SK-N-SH treated with all-trans-retinoic acid at 6 μM for 48 hours (cell line): ENCODE measurements around the gene NTN1.

ENCODE experiments used
- ATAC-seq: fragments of 200-7000 bp; cut with Tn5 transposase; 3 replicates; pipeline ENCODE4 v1.9.1; 2020; ENCODE audit warnings: mild to moderate bottlenecking, moderate library complexity
- ARNTL ChIP-seq: fragments of 450-650 bp; formaldehyde crosslinking; IDR thresholded peaks from 2 replicates; pipeline ENCODE4 v1.5.0; 2020; ENCODE audit warnings: low read depth, mild to moderate bottlenecking, moderate library complexity, borderline replicate concordance
- CSDC2 ChIP-seq: fragments of 250-450 bp; sonication (Bioruptor Pico); IDR thresholded peaks from 2 replicates; pipeline ENCODE4 v1.5.0; 2020; ENCODE audit warnings: mild to moderate bottlenecking, moderate library complexity
- ESRRG ChIP-seq: fragments of 250-450 bp; sonication (Bioruptor Pico); IDR thresholded peaks from 2 replicates; pipeline ENCODE4 v1.6.1; 2021; ENCODE audit warnings: mild to moderate bottlenecking
- GLIS3 ChIP-seq: fragments of 250-450 bp; sonication (Bioruptor Pico); IDR thresholded peaks from 2 replicates; pipeline ENCODE4 v1.5.0; 2020; ENCODE audit warnings: mild to moderate bottlenecking, moderate library complexity
- ISL1 ChIP-seq: fragments of 250-450 bp; sonication (Bioruptor Pico); IDR thresholded peaks from 2 replicates; pipeline ENCODE4 v2.1.2; 2022; ENCODE audit warnings: mild to moderate bottlenecking, moderate library complexity
- PPARA ChIP-seq: fragments of 250-450 bp; sonication (Bioruptor Pico); IDR thresholded peaks from 2 replicates; pipeline ENCODE4 v1.5.0; 2020; ENCODE audit warnings: mild to moderate bottlenecking, borderline replicate concordance
- RARB ChIP-seq: fragments of 250-450 bp; sonication (Bioruptor Pico); IDR thresholded peaks from 2 replicates; pipeline ENCODE4 v1.8.0; 2021; ENCODE audit warnings: mild to moderate bottlenecking, moderate library complexity
- SNAI2 ChIP-seq: fragments of 250-450 bp; sonication (Bioruptor Pico); IDR thresholded peaks from 2 replicates; pipeline ENCODE4 v1.5.0; 2020; ENCODE audit warnings: mild to moderate bottlenecking, moderate library complexity
- TCF4 ChIP-seq: fragments of 250-450 bp; sonication (Bioruptor Pico); IDR thresholded peaks from 2 replicates; pipeline ENCODE4 v1.8.0; 2021; ENCODE audit warnings: mild to moderate bottlenecking, moderate library complexity, borderline replicate concordance
- ZC3H10 ChIP-seq: fragments of 250-450 bp; sonication (Bioruptor Pico); IDR thresholded peaks from 2 replicates; pipeline ENCODE4 v1.5.1; 2021; ENCODE audit warnings: mild to moderate bottlenecking, moderate library complexity
- ZFP3 ChIP-seq: fragments of 250-450 bp; sonication (Bioruptor Pico); IDR thresholded peaks from 2 replicates; pipeline ENCODE4 v1.5.0; 2020; ENCODE audit warnings: mild to moderate bottlenecking, moderate library complexity
- ZFP30 ChIP-seq: fragments of 450-650 bp; formaldehyde crosslinking; IDR thresholded peaks from 2 replicates; pipeline ENCODE4 v1.5.0; 2022; ENCODE audit warnings: mild to moderate bottlenecking, moderate library complexity
- ZNF565 ChIP-seq: fragments of 450-650 bp; formaldehyde crosslinking; conservative IDR thresholded peaks from 2 replicates; pipeline ENCODE4 v1.5.0; 2020; ENCODE audit warnings: low read depth, mild to moderate bottlenecking, moderate library complexity
- ZNF70 ChIP-seq: fragments of 450-650 bp; formaldehyde crosslinking; IDR thresholded peaks from 2 replicates; pipeline ENCODE4 v1.5.0; 2020; ENCODE audit warnings: mild to moderate bottlenecking, moderate library complexity
- ZNF8 ChIP-seq: fragments of 450-650 bp; formaldehyde crosslinking; IDR thresholded peaks from 2 replicates; pipeline ENCODE4 v1.5.0; 2020; ENCODE audit warnings: mild to moderate bottlenecking, moderate library complexity
- TF ChIP-seq, protein P1 (sequence below): fragments of 250-450 bp; sonication (Bioruptor Pico); IDR thresholded peaks from 2 replicates; pipeline ENCODE4 v1.8.0; 2021; ENCODE audit warnings: low read depth, mild to moderate bottlenecking, moderate library complexity, borderline replicate concordance
- TF ChIP-seq, protein P2 (sequence below): fragments of 250-450 bp; sonication (Bioruptor Pico); IDR thresholded peaks from 2 replicates; pipeline ENCODE4 v1.5.1; 2020; ENCODE audit warnings: low read depth, mild to moderate bottlenecking, moderate library complexity
- TF ChIP-seq, protein P3 (sequence below): fragments of 250-450 bp; sonication (Bioruptor Pico); IDR thresholded peaks from 2 replicates; pipeline ENCODE4 v1.5.1; 2021; ENCODE audit warnings: mild to moderate bottlenecking, moderate library complexity
- TF ChIP-seq, protein P4 (sequence below): fragments of 250-450 bp; sonication (Bioruptor Pico); IDR thresholded peaks from 2 replicates; pipeline ENCODE4 v1.8.0; 2020; ENCODE audit warnings: mild to moderate bottlenecking, moderate library complexity, borderline replicate concordance

The NTN1 gene

DNA sequence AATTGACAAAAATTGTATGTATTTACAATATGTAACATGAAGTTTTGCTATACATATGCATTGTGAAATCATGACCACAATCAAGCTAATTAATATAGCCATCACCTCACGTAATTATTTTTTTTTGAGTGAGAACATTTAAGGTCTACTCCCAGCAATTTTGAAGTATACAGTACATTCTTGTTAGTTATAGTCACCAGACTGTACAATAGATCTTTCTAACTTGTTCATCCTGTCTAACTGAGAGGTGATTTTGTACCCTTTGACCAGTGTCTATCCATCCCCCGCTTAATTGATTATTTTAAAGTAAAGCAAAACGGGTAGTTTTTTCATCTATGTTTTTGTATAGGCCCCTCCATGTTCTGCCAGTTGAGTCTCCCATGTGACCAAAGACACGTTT lies 30.3 kb downstream of the NTN1 start (continued):
- no peak for TF ChIP-seq ZC3H10 (CRISPR knock-in tag)

DNA sequence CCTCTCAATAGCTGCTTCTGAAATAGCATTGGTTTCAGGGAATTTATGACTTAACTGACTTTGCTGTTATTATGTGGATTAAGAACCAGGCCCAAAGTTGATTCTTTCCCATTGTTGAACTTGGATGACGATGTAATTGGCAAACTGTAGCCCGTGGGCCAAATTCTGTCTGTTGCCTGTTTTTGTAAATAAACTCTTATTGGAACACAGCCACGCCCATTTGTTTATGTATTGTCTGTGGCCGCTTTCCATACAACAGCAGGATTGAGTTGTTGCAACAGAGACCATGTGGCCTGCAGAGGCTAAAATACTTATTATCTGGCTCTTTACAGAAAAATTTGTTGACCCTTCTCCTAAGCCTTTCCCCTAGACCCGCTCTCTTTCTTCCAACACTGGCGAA lies 31.6 kb downstream of the NTN1 start:
- no peak for ATAC-seq
- TF ChIP-seq ZNF8 (no peak), CSDC2 (no peak)

DNA sequence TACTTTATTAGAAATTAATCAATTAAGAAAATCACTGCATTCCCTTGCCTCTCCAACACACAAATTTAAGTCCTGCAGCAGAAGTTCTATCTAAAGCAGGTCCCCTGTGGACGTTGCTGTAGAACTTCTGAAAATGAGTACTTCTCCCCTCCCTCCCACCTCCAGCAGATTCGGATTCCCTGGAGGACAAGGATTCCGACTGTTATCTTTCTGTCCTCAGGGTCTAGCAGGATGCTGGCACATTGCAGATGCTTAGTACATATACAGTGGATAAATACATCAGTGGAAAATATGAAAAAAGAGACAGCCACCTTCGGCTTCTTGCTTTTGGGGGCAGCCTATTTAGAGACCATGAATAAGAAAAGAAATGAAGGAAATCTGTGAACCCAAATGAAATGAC lies 32.1 kb downstream of the NTN1 start:
- TF ChIP-seq SNAI2 (CRISPR knock-in tag): no peak
- no peak for ATAC-seq

DNA sequence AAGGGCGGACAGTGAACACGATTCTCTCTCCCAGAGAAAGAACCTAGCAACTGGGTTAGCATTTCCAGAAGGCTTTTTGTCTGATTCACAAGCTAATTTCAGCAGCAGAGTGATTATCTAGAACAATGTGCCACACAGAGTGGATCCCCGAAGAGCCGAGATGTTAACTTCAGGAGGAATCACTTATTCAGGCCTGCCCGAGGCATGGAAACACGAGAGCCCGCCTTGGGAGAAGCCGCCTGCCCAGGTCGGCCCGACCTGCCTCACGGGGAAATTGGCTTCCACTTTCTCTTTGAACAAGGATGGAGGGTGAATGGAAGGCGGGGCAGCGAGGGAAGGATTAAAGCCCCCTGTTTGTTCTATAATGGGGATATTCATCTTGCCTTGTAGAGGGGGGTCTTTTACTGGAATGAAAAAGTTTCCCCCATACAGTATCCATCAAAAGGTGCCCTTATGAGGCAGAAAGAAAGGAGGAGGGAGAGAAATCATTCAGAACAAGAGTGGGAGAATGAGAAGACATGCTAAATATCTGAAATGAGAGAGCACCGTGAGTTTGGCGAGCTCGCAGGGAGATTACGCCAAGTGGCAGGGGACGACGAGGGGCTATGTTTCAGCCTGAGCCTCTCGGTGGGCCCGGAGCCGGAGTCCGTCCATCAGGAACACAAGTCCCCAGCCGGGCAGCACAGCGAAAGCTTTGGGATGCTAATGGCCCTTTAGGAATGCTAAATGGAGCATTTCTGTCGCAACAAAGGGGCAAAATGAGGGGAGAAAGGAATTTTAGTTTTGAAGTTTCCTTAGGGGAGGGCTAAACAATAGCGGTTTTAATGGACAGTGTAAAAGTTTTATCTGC lies 33.0 kb downstream of the NTN1 start:
- no peak for TF ChIP-seq SNAI2 (CRISPR knock-in tag)
- no peak for ATAC-seq

DNA sequence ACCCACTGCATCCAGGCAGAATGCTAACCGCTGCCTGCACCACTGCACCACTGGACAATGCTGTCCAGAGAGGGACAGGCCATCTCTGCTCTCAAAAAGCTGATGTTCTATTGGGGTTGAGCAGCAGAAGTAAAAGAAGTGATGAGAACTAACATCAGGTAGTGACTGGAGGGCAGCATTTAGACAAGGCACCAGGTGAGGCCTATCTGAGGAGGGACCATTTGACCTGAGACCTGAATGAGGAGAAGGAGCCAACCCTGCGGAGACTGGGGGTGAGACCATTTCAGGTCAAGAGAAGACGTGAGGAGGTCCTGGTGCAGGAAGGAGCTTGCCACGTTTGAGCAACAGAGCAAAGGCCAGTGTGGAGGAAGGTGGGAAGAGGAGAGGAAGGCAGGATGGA lies 34.0 kb downstream of the NTN1 start:
- no peak for ATAC-seq

DNA sequence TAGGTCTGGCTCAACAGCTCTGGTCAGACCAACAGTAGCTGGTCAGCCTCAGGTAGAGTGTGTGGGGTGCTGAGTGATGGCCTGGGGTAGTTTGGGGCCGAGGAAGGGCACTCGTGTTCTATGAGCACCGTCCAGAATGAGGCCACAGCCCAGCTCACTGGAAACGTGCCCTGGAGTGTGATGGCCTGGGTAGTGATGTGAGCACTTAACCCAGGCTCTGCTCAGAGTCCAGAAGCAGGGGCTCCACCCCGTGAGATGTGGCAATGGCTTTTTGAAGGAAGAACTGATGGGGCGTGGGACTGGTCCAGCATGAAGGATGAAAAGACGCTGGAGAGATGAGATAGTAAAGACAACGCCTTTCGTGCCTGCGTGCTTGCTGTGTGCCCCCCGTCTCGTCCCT lies 35.3 kb downstream of the NTN1 start:
- no peak for ATAC-seq
- TF ChIP-seq RARB (CRISPR knock-in tag): no peak
- no peak for TF ChIP-seq ZFP3 (CRISPR knock-in tag)
- TF ChIP-seq, protein P1, sequence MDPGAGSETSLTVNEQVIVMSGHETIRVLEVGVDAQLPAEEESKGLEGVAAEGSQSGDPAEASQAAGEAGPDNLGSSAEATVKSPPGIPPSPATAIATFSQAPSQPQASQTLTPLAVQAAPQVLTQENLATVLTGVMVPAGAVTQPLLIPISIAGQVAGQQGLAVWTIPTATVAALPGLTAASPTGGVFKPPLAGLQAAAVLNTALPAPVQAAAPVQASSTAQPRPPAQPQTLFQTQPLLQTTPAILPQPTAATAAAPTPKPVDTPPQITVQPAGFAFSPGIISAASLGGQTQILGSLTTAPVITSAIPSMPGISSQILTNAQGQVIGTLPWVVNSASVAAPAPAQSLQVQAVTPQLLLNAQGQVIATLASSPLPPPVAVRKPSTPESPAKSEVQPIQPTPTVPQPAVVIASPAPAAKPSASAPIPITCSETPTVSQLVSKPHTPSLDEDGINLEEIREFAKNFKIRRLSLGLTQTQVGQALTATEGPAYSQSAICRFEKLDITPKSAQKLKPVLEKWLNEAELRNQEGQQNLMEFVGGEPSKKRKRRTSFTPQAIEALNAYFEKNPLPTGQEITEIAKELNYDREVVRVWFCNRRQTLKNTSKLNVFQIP: no peak
- no peak for TF ChIP-seq GLIS3 (CRISPR knock-in tag)
- no peak for TF ChIP-seq ZFP30 (CRISPR knock-in tag)
- TF ChIP-seq, protein P2, sequence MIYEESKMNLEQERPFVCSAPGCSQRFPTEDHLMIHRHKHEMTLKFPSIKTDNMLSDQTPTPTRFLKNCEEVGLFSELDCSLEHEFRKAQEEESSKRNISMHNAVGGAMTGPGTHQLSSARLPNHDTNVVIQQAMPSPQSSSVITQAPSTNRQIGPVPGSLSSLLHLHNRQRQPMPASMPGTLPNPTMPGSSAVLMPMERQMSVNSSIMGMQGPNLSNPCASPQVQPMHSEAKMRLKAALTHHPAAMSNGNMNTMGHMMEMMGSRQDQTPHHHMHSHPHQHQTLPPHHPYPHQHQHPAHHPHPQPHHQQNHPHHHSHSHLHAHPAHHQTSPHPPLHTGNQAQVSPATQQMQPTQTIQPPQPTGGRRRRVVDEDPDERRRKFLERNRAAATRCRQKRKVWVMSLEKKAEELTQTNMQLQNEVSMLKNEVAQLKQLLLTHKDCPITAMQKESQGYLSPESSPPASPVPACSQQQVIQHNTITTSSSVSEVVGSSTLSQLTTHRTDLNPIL (CRISPR knock-in tag): no peak
- no peak for TF ChIP-seq ISL1 (CRISPR knock-in tag)
- TF ChIP-seq, protein P3, sequence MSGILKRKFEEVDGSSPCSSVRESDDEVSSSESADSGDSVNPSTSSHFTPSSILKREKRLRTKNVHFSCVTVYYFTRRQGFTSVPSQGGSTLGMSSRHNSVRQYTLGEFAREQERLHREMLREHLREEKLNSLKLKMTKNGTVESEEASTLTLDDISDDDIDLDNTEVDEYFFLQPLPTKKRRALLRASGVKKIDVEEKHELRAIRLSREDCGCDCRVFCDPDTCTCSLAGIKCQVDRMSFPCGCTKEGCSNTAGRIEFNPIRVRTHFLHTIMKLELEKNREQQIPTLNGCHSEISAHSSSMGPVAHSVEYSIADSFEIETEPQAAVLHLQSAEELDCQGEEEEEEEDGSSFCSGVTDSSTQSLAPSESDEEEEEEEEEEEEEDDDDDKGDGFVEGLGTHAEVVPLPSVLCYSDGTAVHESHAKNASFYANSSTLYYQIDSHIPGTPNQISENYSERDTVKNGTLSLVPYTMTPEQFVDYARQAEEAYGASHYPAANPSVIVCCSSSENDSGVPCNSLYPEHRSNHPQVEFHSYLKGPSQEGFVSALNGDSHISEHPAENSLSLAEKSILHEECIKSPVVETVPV: no peak
- no peak for TF ChIP-seq PPARA (CRISPR knock-in tag)
- TF ChIP-seq SNAI2 (CRISPR knock-in tag): no peak
- TF ChIP-seq ZNF70: no peak
- no peak for TF ChIP-seq ESRRG (CRISPR knock-in tag)
- TF ChIP-seq ARNTL (CRISPR knock-in tag): no peak
- no peak for TF ChIP-seq CSDC2
- no peak for TF ChIP-seq TCF4 (CRISPR knock-in tag)

More for the DNA sequence above, 34.0 kb downstream of the NTN1 start:
- no peak for TF ChIP-seq ZNF565 (CRISPR knock-in tag)
- no peak for TF ChIP-seq RARB (CRISPR knock-in tag)
- TF ChIP-seq, protein P4, sequence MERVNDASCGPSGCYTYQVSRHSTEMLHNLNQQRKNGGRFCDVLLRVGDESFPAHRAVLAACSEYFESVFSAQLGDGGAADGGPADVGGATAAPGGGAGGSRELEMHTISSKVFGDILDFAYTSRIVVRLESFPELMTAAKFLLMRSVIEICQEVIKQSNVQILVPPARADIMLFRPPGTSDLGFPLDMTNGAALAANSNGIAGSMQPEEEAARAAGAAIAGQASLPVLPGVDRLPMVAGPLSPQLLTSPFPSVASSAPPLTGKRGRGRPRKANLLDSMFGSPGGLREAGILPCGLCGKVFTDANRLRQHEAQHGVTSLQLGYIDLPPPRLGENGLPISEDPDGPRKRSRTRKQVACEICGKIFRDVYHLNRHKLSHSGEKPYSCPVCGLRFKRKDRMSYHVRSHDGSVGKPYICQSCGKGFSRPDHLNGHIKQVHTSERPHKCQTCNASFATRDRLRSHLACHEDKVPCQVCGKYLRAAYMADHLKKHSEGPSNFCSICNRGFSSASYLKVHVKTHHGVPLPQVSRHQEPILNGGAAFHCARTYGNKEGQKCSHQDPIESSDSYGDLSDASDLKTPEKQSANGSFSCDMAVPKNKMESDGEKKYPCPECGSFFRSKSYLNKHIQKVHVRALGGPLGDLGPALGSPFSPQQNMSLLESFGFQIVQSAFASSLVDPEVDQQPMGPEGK (CRISPR knock-in tag): no peak
- no peak for TF ChIP-seq ARNTL (CRISPR knock-in tag)
- no peak for TF ChIP-seq ZNF70
- TF ChIP-seq GLIS3 (CRISPR knock-in tag): no peak
- no peak for TF ChIP-seq ESRRG (CRISPR knock-in tag)
- TF ChIP-seq, protein P2 (CRISPR knock-in tag): no peak
- TF ChIP-seq PPARA (CRISPR knock-in tag): no peak
- no peak for TF ChIP-seq CSDC2
- TF ChIP-seq SNAI2 (CRISPR knock-in tag): no peak
- TF ChIP-seq, protein P1: no peak
- TF ChIP-seq TCF4 (CRISPR knock-in tag): no peak
- TF ChIP-seq ZFP3 (CRISPR knock-in tag): no peak
